GM21825 (cell line): Measurements from ENCODE around the gene SERPINB2.
A peak's percentile ranks its signal among the peaks of the same experiment; 100 is the strongest.
"Not testable (repeated sequence)": the region's sequence is repeated elsewhere in the genome, so short reads cannot be mapped to it uniquely, and the experiment has no call there.

Experiments used
- ATAC-seq: cut with Tn5 transposase; IDR thresholded peaks from one replicate; pipeline ENCODE4 v1.9.1; 2021; ENCODE audit warnings: mild to moderate bottlenecking, moderate library complexity; ENCODE audit not compliant: unreplicated experiment

The SERPINB2 gene

DNA sequence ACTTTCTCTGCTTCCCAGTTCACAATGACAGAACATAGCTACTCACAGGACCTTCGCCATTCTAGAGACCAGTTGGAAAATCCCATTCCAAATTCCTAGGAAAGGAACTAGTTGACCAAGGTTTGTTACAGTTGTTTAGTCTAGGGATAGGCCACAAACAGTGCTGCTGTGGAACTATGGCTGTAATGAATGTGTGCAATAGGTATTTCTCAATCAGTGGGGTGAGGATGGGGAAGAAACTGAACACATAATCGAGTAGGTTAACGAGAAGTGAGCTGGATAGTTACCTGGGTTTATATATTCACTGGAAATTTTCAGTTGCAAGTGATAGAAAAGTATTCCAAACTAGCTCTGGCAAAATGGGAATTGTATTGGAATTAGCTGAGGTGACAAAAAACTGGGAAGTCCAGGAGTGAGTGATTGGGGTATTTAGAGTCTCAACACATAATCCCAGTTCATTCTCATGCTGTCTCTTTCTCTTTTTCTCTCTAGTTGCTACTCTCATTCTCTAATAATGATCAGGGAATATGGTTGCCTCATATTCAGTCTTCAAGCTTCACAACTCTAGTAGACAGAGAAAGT lies 43.4 kb downstream of the SERPINB2 start:
- no peak for ATAC-seq

- peak; percentile 98 for ATAC-seq
Measured at GRCh38 chr18:63936156-63936931, 48.8 kb downstream of the SERPINB2 start.

DNA sequence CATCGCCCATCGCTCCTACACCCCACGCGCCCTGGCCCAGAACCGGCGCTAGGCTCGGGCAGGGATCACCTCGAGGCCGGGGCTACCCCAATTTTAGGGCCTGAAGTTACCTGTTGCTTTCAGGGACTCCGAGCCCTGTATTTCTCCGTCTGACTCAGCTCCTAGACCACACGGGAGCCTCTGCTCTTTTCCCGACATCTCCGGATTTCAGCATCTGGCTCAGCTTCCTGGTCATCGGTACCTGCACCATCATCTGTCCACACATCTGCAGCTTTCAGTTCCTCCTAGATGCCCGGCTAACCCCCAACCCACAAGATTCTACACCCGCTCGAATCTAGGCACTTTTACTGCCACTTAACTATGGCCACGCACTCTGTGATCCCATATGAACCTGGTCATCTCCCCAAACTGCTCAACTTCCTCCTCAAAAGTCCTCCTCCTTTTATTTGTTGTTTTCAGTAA lies 49.5 kb downstream of the SERPINB2 start:
- peak; percentile 30 for ATAC-seq

DNA sequence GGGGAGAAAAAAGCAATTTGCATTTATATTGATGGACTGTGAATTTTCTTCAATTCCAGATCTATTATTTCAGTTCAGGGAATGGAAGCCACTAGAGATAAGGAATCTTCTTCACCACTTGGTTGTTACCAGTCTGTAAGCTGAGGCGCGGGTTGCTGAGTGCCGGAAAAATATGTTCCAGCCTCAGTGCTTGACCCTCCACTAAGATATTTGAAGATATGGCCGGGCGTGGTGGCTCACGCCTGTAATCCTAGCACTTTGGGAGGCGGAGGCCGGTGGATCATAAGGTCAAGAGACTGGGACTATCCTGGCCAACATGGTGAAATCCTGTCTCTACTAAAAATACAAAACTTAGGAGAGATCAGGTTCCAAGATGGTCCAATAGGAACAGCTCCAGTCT lies 52.5 kb downstream of the SERPINB2 start:
- no peak for ATAC-seq

- not testable (repeated sequence) for ATAC-seq
Measured at GRCh38 chr18:63940543-63941050, 53.1 kb downstream of the SERPINB2 start.

- no peak for ATAC-seq
Measured at GRCh38 chr18:63947051-63947790, 59.7 kb downstream of the SERPINB2 start.

GRCh38 chr18:63949068-63949737 lies 61.7 kb downstream of the SERPINB2 start, which contains the start of gene HMSD:
HMSD (plus strand) TSS chr18:63949301; CDS start chr18:63953456, 4,155 bp downstream.
- peak; percentile 96 for ATAC-seq

DNA sequence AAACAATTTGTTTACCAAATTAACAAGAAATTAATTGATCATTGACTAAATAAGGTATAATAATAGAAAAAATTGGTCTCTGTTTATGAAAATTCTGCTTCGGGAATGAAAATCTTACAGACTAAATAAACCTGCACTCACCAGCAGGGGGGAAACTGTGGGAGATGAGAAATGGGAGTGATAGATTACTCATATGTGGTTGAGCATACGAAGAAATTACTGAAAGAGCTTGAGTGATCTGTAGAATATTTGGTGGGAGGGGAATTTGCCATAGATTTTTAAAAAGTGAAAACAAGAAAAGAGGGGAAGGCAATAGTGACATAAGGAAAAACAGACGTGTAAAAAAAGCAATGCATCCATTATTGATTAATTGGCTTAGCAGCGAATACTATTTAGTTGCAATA lies 63.8 kb downstream of the SERPINB2 start:
- peak; percentile 39 for ATAC-seq
